ENCODE measurements around the gene POU3F1.

POU3F1 gene

DNA sequence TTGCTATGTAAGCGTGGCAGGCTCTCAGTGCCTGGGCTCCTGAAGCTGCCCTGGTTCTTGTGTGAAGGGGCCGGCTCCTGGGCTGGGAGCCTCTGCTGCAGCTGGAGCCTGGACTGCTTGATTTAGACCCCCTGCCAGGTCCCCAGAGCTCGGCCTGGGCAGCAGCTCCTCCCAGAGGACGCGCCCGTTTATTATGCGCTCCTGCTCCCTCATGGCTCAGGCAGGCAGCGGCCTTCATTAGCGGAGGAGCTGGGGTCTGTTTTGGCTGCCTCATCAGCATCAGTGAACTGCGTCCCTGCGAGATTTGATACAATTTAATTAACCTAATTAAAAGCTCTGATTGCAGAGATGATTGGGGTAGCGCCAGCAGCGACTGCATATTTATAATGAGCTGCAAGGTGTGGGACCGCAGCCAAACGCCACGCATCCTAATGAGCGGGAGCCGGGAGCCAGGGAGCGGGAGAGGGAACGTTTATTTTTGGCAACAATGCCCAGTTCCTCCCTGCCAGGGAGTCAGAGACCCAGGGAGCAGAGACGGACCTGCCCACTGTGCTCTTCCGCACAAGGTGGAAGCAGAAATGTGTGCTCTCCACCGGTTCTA, 17.4 kb downstream of the POU3F1 start (continued):
- TF ChIP-seq ZBTB17 (tag by site-specific recombination; IDR thresholded peaks at IDR 0.05) (peak; percentile 79), ZNF10 (tag by site-specific recombination; IDR thresholded peaks at IDR 0.05) (peak; percentile 72; the same call in 1 of the 2 replicates), ZNF423 (tag by site-specific recombination; IDR thresholded peaks at IDR 0.05) (peak; percentile 90), KLF8 (tag by site-specific recombination; IDR thresholded peaks at IDR 0.05) (no peak), ZNF677 (tag by site-specific recombination; IDR thresholded peaks at IDR 0.05) (no peak), ZNF112 (tag by site-specific recombination; IDR thresholded peaks at IDR 0.05) (no peak), ZNF292 (tag by site-specific recombination; IDR thresholded peaks at IDR 0.05; ENCODE audit: borderline replicate concordance, low read depth) (no peak), GLI4 (tag by site-specific recombination; IDR thresholded peaks at IDR 0.05) (no peak), SP7 (tag by site-specific recombination; IDR thresholded peaks at IDR 0.05) (no peak; the same call in 1 of the 2 replicates), ZNF354C (tag by site-specific recombination; IDR thresholded peaks at IDR 0.05; ENCODE audit: borderline replicate concordance, low read depth) (no peak), ZNF121 (tag by site-specific recombination; IDR thresholded peaks at IDR 0.05) (no peak), GFI1B (tag by site-specific recombination; IDR thresholded peaks at IDR 0.05) (no peak), ZNF23 (tag by site-specific recombination; IDR thresholded peaks at IDR 0.05; ENCODE audit: borderline replicate concordance) (no peak), ZNF600 (tag by site-specific recombination; IDR thresholded peaks at IDR 0.05) (no peak), MZF1 (tag by site-specific recombination; IDR thresholded peaks at IDR 0.05; ENCODE audit: borderline replicate concordance) (no peak), ZNF202 (tag by site-specific recombination; IDR thresholded peaks at IDR 0.05; ENCODE audit: borderline replicate concordance) (no peak), ZNF521 (tag by site-specific recombination; IDR thresholded peaks at IDR 0.05) (no peak), ZNF132 (tag by site-specific recombination; IDR thresholded peaks at IDR 0.05; ENCODE audit: borderline replicate concordance) (no peak), ZNF660 (tag by site-specific recombination; IDR thresholded peaks at IDR 0.05) (0 out of 2 replicates have a peak, but pooled peaks have one; percentile 36), ZNF394 (tag by site-specific recombination; IDR thresholded peaks at IDR 0.05; ENCODE audit: borderline replicate concordance) (peak; percentile 47; the same call in 1 of the 2 replicates), ZNF335 (tag by site-specific recombination; conservative IDR thresholded peaks at IDR 0.05) (peak; percentile 14), ZNF366 (tag by site-specific recombination; conservative IDR thresholded peaks at IDR 0.05) (no peak), ZSCAN30 (tag by site-specific recombination; IDR thresholded peaks at IDR 0.05) (no peak)
- TF ChIP-seq, protein P1, sequence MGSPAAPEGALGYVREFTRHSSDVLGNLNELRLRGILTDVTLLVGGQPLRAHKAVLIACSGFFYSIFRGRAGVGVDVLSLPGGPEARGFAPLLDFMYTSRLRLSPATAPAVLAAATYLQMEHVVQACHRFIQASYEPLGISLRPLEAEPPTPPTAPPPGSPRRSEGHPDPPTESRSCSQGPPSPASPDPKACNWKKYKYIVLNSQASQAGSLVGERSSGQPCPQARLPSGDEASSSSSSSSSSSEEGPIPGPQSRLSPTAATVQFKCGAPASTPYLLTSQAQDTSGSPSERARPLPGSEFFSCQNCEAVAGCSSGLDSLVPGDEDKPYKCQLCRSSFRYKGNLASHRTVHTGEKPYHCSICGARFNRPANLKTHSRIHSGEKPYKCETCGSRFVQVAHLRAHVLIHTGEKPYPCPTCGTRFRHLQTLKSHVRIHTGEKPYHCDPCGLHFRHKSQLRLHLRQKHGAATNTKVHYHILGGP (tag by site-specific recombination; IDR thresholded peaks at IDR 0.05): no peak
- TF ChIP-seq, protein P2, sequence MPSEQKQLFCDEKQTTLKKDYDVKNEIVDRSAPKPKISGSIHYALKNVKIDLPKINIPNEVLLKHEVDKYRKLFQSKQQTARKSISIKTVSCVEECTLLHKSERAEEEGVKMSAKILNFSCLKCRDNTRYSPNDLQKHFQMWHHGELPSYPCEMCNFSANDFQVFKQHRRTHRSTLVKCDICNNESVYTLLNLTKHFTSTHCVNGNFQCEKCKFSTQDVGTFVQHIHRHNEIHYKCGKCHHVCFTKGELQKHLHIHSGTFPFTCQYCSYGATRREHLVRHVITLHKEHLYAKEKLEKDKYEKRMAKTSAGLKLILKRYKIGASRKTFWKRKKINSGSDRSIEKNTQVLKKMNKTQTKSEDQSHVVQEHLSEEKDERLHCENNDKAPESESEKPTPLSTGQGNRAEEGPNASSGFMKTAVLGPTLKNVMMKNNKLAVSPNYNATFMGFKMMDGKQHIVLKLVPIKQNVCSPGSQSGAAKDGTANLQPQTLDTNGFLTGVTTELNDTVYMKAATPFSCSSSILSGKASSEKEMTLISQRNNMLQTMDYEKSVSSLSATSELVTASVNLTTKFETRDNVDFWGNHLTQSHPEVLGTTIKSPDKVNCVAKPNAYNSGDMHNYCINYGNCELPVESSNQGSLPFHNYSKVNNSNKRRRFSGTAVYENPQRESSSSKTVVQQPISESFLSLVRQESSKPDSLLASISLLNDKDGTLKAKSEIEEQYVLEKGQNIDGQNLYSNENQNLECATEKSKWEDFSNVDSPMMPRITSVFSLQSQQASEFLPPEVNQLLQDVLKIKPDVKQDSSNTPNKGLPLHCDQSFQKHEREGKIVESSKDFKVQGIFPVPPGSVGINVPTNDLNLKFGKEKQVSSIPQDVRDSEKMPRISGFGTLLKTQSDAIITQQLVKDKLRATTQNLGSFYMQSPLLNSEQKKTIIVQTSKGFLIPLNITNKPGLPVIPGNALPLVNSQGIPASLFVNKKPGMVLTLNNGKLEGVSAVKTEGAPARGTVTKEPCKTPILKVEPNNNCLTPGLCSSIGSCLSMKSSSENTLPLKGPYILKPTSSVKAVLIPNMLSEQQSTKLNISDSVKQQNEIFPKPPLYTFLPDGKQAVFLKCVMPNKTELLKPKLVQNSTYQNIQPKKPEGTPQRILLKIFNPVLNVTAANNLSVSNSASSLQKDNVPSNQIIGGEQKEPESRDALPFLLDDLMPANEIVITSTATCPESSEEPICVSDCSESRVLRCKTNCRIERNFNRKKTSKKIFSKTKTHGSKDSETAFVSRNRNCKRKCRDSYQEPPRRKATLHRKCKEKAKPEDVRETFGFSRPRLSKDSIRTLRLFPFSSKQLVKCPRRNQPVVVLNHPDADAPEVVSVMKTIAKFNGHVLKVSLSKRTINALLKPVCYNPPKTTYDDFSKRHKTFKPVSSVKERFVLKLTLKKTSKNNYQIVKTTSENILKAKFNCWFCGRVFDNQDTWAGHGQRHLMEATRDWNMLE (tag by site-specific recombination; conservative IDR thresholded peaks at IDR 0.05; ENCODE audit: low read depth): no peak
- TF ChIP-seq, protein P3, sequence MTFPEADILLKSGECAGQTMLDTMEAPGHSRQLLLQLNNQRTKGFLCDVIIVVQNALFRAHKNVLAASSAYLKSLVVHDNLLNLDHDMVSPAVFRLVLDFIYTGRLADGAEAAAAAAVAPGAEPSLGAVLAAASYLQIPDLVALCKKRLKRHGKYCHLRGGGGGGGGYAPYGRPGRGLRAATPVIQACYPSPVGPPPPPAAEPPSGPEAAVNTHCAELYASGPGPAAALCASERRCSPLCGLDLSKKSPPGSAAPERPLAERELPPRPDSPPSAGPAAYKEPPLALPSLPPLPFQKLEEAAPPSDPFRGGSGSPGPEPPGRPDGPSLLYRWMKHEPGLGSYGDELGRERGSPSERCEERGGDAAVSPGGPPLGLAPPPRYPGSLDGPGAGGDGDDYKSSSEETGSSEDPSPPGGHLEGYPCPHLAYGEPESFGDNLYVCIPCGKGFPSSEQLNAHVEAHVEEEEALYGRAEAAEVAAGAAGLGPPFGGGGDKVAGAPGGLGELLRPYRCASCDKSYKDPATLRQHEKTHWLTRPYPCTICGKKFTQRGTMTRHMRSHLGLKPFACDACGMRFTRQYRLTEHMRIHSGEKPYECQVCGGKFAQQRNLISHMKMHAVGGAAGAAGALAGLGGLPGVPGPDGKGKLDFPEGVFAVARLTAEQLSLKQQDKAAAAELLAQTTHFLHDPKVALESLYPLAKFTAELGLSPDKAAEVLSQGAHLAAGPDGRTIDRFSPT (tag by site-specific recombination; IDR thresholded peaks at IDR 0.05): no peak
- TF ChIP-seq, protein P4, sequence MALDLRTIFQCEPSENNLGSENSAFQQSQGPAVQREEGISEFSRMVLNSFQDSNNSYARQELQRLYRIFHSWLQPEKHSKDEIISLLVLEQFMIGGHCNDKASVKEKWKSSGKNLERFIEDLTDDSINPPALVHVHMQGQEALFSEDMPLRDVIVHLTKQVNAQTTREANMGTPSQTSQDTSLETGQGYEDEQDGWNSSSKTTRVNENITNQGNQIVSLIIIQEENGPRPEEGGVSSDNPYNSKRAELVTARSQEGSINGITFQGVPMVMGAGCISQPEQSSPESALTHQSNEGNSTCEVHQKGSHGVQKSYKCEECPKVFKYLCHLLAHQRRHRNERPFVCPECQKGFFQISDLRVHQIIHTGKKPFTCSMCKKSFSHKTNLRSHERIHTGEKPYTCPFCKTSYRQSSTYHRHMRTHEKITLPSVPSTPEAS (tag by site-specific recombination; IDR thresholded peaks at IDR 0.05): 0 out of 2 replicates have a peak, but pooled peaks have one; percentile 3
- TF ChIP-seq, protein P5, sequence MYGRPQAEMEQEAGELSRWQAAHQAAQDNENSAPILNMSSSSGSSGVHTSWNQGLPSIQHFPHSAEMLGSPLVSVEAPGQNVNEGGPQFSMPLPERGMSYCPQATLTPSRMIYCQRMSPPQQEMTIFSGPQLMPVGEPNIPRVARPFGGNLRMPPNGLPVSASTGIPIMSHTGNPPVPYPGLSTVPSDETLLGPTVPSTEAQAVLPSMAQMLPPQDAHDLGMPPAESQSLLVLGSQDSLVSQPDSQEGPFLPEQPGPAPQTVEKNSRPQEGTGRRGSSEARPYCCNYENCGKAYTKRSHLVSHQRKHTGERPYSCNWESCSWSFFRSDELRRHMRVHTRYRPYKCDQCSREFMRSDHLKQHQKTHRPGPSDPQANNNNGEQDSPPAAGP (tag by site-specific recombination; IDR thresholded peaks at IDR 0.05): peak; percentile 11; the same call in 1 of the 2 replicates
